HepG2 (cell line): ENCODE results near the gene STX8. TPM values are rescaled to one million over a fixed set of nuclear protein-coding genes. Genes with fewer than 3 reads are reported as not detected.

Experiments used
- ATAC-seq: fragments of 200-7000 bp; cut with Tn5 transposase; 3 replicates; pipeline ENCODE4 v1.9.1; 2020; ENCODE audit warnings: mild to moderate bottlenecking, moderate library complexity
- BruUV-seq: library from RNA; stranded (reverse); fragments of 400-500 nt; replicated peaks from 2 replicates; lab custom pipeline; 2021; lab: Mats Ljungman, UMichigan
- CTCF ChIA-PET: fragments of 300-600 bp; formaldehyde crosslinking; extraction: SDS; loops from one replicate; lab custom pipeline; 2021; ENCODE audit warnings: low total read pairs, inconsistent platforms, low intra/inter-chr PET ratio; lab: Yijun Ruan, JAX
- POLR2A ChIA-PET: fragments of 350-600 bp; sonication (Branson Sonifier 250); formaldehyde crosslinking; loops from one replicate; lab custom pipeline; 2020; ENCODE audit warnings: antibody characterized with exemption, inconsistent platforms; lab: Yijun Ruan, JAX
- DNase-seq: peaks from one replicate; pipeline ENCODE4 v3.0.0-alpha.2; 2015; ENCODE audit warnings: low spot score
- FAIRE-seq: peaks from 3 replicates; lab custom pipeline; 2011; peaks lifted over from hg19 to GRCh38; lab: Jason Lieb, UNC
- H2AFZ ChIP-seq: one replicate; pipeline ENCODE4 v1.6.1; 2011; ENCODE audit warnings: low read length, inconsistent platforms
- H3K27ac ChIP-seq: fragments of 300-600 bp; 3 replicates; pipeline ENCODE4 v1.8.0; 2011; ENCODE audit warnings: mixed run types, mild to moderate bottlenecking, mixed read lengths, low read length, inconsistent platforms; ENCODE audit not compliant: insufficient read depth; ENCODE audit errors: extremely low read length
- H3K27me3 ChIP-seq, 2 experiments: fragments of 200-600 bp in 1 of 2; 2 replicates in 1 of 2; 3 replicates in 1 of 2; pipeline versions ENCODE4 v1.6.0 to v1.8.0; 2011; ENCODE audit warnings: low read length in 2 of 2, mild to moderate bottlenecking in 2 of 2, moderate library complexity in 2 of 2, inconsistent platforms in 1 of 2; ENCODE audit not compliant: insufficient read depth in 2 of 2, control insufficient read depth in 1 of 2
- H3K36me3 ChIP-seq, 2 experiments: fragments of 200-600 bp in 1 of 2; replicated peaks in 1 of 2; 2 replicates in 1 of 2; 3 replicates in 1 of 2; pipeline versions ENCODE4 v1.5.1 to v1.8.0; 2011; ENCODE audit warnings: low read length in 2 of 2, inconsistent platforms in 1 of 2; ENCODE audit not compliant: insufficient read depth in 2 of 2, control insufficient read depth in 1 of 2
- H3K4me1 ChIP-seq: 2 replicates; pipeline ENCODE4 v1.5.1; 2012; ENCODE audit warnings: low read length, inconsistent platforms; ENCODE audit not compliant: insufficient read depth
- H3K4me2 ChIP-seq: 2 replicates; pipeline ENCODE4 v1.6.0; 2011; ENCODE audit warnings: low read depth, low read length, inconsistent platforms
- H3K4me3 ChIP-seq, 3 experiments: fragments of 200-600 bp in 1 of 3; sonication (generic), shearing (Covaris generic) in 1 of 3; replicated peaks in 1 of 3; 2 replicates each; pipeline ENCODE4 v1.5.1; 2011 to 2016; ENCODE audit warnings: low read length in 3 of 3, inconsistent platforms in 2 of 3, low read depth in 2 of 3, mild to moderate bottlenecking in 2 of 3, control low read depth in 1 of 3, mixed read lengths in 1 of 3; ENCODE audit not compliant: insufficient read depth in 1 of 3
- H3K79me2 ChIP-seq: one replicate; pipeline ENCODE4 v1.6.1; 2011; ENCODE audit warnings: low read length, inconsistent platforms; ENCODE audit not compliant: insufficient read depth
- H3K9ac ChIP-seq: 2 replicates; pipeline ENCODE4 v1.6.0; 2011; ENCODE audit warnings: mild to moderate bottlenecking, low read depth, low read length, inconsistent platforms; ENCODE audit not compliant: insufficient read depth
- H3K9me3 ChIP-seq: 2 replicates; pipeline ENCODE4 v1.5.1; 2012; ENCODE audit warnings: mild to moderate bottlenecking, low read length
- H4K20me1 ChIP-seq: 2 replicates; pipeline ENCODE4 v1.6.0; 2011; ENCODE audit warnings: inconsistent platforms, mild to moderate bottlenecking, low read length, moderate library complexity; ENCODE audit not compliant: insufficient read depth
- EZH2 ChIP-seq: conservative IDR thresholded peaks from 2 replicates; pipeline ENCODE4 v1.6.1; 2012; ENCODE audit warnings: mild to moderate bottlenecking, low read depth, low read length, moderate library complexity
- HCFC1 ChIP-seq: fragments of 150-350 bp; IDR thresholded peaks from 2 replicates; pipeline ENCODE4 v1.6.1; 2014; ENCODE audit warnings: low read depth, low read length
- HNF4A ChIP-seq: sonication (generic); formaldehyde crosslinking; IDR thresholded peaks from 2 replicates; pipeline ENCODE4 v1.4.0; 2020; ENCODE audit warnings: missing genetic modification reagents
- HNF4G ChIP-seq, 2 experiments: sonication (generic) in 1 of 2; formaldehyde crosslinking in 1 of 2; IDR thresholded peaks; 2 replicates each; pipeline versions ENCODE4 v1.4.0 to v1.6.1; 2011 to 2020; ENCODE audit warnings: borderline replicate concordance in 2 of 2, low read depth in 2 of 2, mild to moderate bottlenecking in 2 of 2, low read length in 1 of 2, missing genetic modification reagents in 1 of 2, moderate library complexity in 1 of 2
- POGZ ChIP-seq: sonication (generic); formaldehyde crosslinking; IDR thresholded peaks from 2 replicates; pipeline ENCODE4 v1.4.0; 2020; ENCODE audit warnings: mild to moderate bottlenecking, missing genetic modification reagents
- RARA ChIP-seq: IDR thresholded peaks from 2 replicates; pipeline ENCODE4 v1.6.1; 2016; ENCODE audit warnings: missing genetic modification reagents, missing compliant biosample characterization
- RNF219 ChIP-seq: sonication (generic); formaldehyde crosslinking; IDR thresholded peaks from 2 replicates; pipeline ENCODE4 v1.5.0; 2020; ENCODE audit warnings: mild to moderate bottlenecking, missing genetic modification reagents
- SIN3B ChIP-seq: fragments of 150-350 bp; IDR thresholded peaks from 2 replicates; pipeline ENCODE4 v1.6.1; 2014; ENCODE audit warnings: low read length
- ZNF317 ChIP-seq: sonication (generic); formaldehyde crosslinking; IDR thresholded peaks from 2 replicates; pipeline ENCODE4 v1.5.0; 2020; ENCODE audit warnings: mild to moderate bottlenecking, missing genetic modification reagents
- ZNF644 ChIP-seq: IDR thresholded peaks from 2 replicates; pipeline ENCODE4 v1.6.1; 2016; ENCODE audit warnings: low read depth
- ZNF775 ChIP-seq: sonication (generic); formaldehyde crosslinking; IDR thresholded peaks from 2 replicates; pipeline ENCODE4 v1.4.0; 2020; ENCODE audit warnings: missing genetic modification reagents, mild to moderate bottlenecking, moderate library complexity, borderline replicate concordance
- WGBS: methylation state at CpG from one replicate; pipeline ENCODE4 v1.1.6; 2017; ENCODE audit warnings: low lambda C conversion rate; 5-methylcytosine and 5-hydroxymethylcytosine counted together
- in situ Hi-C: cut with HindIII; loops from 2 replicates; pipeline ENCODE4 v1.10.0; 2017; ENCODE audit warnings: low pct_unique_long_range_greater_than_20kb; ENCODE audit not compliant: extremely low pct_ligation_motif_present
- intact Hi-C: fragments of 100-400 bp; cut with micrococcal nuclease; formaldehyde crosslinking; loops from one replicate; pipeline ENCODE4 v1.10.0; 2022; ENCODE audit not compliant: unreplicated experiment
- polyA plus RNA-seq, 8 experiments: library from polyadenylated mRNA; depleted of rRNA in 3 of 8; stranded (reverse) in 7 of 8; unstranded in 1 of 8; fragments of >200 nt; fragmentation: Illumina TruSeq in 4 of 8; extraction: Trizol in 4 of 8; gene quantifications; 2 replicates each; pipeline versions ENCODE4 v1.2.1 to v1.2.3, GENCODE V29; 2011 to 2016; ENCODE audit warnings: low read depth in 4 of 8, missing spikeins in 1 of 8, mixed read lengths in 1 of 8; ENCODE audit not compliant: insufficient read depth in 1 of 8
- total RNA-seq, 5 experiments: library from RNA; depleted of rRNA; stranded (reverse); fragments of >200 nt; fragmentation: Illumina TruSeq; extraction: Trizol; gene quantifications; 2 replicates each; pipeline ENCODE4 v1.2.3, GENCODE V29; 2016; ENCODE audit warnings: low read depth in 1 of 5
- TF ChIP-seq, protein P1 (sequence below): sonication (generic); formaldehyde crosslinking; IDR thresholded peaks from 2 replicates; pipeline ENCODE4 v1.4.0; 2020; ENCODE audit warnings: missing genetic modification reagents, borderline replicate concordance
- TF ChIP-seq, protein P2 (sequence below): IDR thresholded peaks from 2 replicates; pipeline ENCODE4 v1.6.1; 2016; ENCODE audit warnings: low read depth, missing genetic modification reagents, missing compliant biosample characterization

Gene STX8
- total and polyA plus RNA-seq, 2 of the 13 experiments (the other 11 are each of a cell fraction or from before 2014, with no cell fraction given) = 36.4 to 53.6 TPM

GRCh38 chr17:9457005-9457404, 118.6 kb downstream of the STX8 start (continued):
- TF ChIP-seq RNF219 (CRISPR knock-in tag) (no peak), HCFC1 (no peak)
- TF ChIP-seq, protein P1, sequence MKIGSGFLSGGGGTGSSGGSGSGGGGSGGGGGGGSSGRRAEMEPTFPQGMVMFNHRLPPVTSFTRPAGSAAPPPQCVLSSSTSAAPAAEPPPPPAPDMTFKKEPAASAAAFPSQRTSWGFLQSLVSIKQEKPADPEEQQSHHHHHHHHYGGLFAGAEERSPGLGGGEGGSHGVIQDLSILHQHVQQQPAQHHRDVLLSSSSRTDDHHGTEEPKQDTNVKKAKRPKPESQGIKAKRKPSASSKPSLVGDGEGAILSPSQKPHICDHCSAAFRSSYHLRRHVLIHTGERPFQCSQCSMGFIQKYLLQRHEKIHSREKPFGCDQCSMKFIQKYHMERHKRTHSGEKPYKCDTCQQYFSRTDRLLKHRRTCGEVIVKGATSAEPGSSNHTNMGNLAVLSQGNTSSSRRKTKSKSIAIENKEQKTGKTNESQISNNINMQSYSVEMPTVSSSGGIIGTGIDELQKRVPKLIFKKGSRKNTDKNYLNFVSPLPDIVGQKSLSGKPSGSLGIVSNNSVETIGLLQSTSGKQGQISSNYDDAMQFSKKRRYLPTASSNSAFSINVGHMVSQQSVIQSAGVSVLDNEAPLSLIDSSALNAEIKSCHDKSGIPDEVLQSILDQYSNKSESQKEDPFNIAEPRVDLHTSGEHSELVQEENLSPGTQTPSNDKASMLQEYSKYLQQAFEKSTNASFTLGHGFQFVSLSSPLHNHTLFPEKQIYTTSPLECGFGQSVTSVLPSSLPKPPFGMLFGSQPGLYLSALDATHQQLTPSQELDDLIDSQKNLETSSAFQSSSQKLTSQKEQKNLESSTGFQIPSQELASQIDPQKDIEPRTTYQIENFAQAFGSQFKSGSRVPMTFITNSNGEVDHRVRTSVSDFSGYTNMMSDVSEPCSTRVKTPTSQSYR = no peak

- no peak overlapping the region for H2AFZ ChIP-seq
- H3K9me3 ChIP-seq = no peaks in the 10 kb centered on the region
- H3K79me2 ChIP-seq = no peaks in the 10 kb centered on the region
- peak; percentile 25 for DNase-seq
- no peak overlapping the region for H3K4me3 ChIP-seq
- in situ Hi-C loops = no loop called here
- ChIA-PET CTCF (no interaction called here), POLR2A (no interaction called here)
- H3K4me1 ChIP-seq = peaks cover 17% of the 10 kb centered on the region
- intact Hi-C loops = no loop called here
- H3K4me2 ChIP-seq = peak overlapping the region; percentile 57
- BruUV-seq = no TSS peak
- H3K27ac ChIP-seq = peak overlapping the region; percentile 37
- H3K36me3 ChIP-seq = no peaks in the 10 kb centered on the region
- no peaks in the 10 kb centered on the region for H3K27me3 ChIP-seq
- no peaks in the 10 kb centered on the region for H4K20me1 ChIP-seq
- ATAC-seq = peak; percentile 87
- 13% methylated on average over 1 of the region's 1 CpG for WGBS
- no peak overlapping the region for H3K9ac ChIP-seq
- FAIRE-seq = peak; percentile 82
- no peak for TF ChIP-seq ZNF775 (CRISPR knock-in tag)
- TF ChIP-seq SIN3B = no peak
- TF ChIP-seq HNF4A = peak; percentile 86
- TF ChIP-seq ZNF644 = 0 out of 2 replicates have a peak, but pooled peaks have one; percentile 55
- TF ChIP-seq ZNF317 (CRISPR knock-in tag) = no peak
- TF ChIP-seq RARA (CRISPR knock-in tag) = peak; percentile 20; the same call in 1 of the 2 replicates
- 0 out of 2 replicates have a peak, but pooled peaks have one; percentile 14 for TF ChIP-seq POGZ (CRISPR knock-in tag)
- peak; percentile 47; the same call in 1 of the 2 replicates for TF ChIP-seq HNF4G (IDR thresholded peaks at IDR 0.05; ENCODE audit: borderline replicate concordance, low read depth, low read length)
- TF ChIP-seq HNF4G (CRISPR knock-in tag; IDR thresholded peaks at IDR 0.05; ENCODE audit: borderline replicate concordance, low read depth) = no peak
- TF ChIP-seq EZH2 = no peak
- TF ChIP-seq, protein P2, sequence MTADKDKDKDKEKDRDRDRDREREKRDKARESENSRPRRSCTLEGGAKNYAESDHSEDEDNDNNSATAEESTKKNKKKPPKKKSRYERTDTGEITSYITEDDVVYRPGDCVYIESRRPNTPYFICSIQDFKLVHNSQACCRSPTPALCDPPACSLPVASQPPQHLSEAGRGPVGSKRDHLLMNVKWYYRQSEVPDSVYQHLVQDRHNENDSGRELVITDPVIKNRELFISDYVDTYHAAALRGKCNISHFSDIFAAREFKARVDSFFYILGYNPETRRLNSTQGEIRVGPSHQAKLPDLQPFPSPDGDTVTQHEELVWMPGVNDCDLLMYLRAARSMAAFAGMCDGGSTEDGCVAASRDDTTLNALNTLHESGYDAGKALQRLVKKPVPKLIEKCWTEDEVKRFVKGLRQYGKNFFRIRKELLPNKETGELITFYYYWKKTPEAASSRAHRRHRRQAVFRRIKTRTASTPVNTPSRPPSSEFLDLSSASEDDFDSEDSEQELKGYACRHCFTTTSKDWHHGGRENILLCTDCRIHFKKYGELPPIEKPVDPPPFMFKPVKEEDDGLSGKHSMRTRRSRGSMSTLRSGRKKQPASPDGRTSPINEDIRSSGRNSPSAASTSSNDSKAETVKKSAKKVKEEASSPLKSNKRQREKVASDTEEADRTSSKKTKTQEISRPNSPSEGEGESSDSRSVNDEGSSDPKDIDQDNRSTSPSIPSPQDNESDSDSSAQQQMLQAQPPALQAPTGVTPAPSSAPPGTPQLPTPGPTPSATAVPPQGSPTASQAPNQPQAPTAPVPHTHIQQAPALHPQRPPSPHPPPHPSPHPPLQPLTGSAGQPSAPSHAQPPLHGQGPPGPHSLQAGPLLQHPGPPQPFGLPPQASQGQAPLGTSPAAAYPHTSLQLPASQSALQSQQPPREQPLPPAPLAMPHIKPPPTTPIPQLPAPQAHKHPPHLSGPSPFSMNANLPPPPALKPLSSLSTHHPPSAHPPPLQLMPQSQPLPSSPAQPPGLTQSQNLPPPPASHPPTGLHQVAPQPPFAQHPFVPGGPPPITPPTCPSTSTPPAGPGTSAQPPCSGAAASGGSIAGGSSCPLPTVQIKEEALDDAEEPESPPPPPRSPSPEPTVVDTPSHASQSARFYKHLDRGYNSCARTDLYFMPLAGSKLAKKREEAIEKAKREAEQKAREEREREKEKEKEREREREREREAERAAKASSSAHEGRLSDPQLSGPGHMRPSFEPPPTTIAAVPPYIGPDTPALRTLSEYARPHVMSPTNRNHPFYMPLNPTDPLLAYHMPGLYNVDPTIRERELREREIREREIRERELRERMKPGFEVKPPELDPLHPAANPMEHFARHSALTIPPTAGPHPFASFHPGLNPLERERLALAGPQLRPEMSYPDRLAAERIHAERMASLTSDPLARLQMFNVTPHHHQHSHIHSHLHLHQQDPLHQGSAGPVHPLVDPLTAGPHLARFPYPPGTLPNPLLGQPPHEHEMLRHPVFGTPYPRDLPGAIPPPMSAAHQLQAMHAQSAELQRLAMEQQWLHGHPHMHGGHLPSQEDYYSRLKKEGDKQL (CRISPR knock-in tag) = no peak
Observed at GRCh38 chr17:9456330-9456729, 119.3 kb downstream of the STX8 start.
